NB4 (cell line): ENCODE data around the gene PHRF1.

Experiments
- DNase-seq: peaks from one replicate; pipeline ENCODE4 v3.0.0; 2010; ENCODE audit warnings: low read depth
- H3K4me3 ChIP-seq: one replicate; pipeline ENCODE4 v1.5.1; 2011; ENCODE audit warnings: mild to moderate bottlenecking, low read depth, low read length, moderate library complexity
- CTCF ChIP-seq: IDR thresholded peaks from one replicate; pipeline ENCODE4 v1.5.1; 2012; ENCODE audit warnings: low read depth, low read length
- MAX ChIP-seq: IDR thresholded peaks from 2 replicates; pipeline ENCODE4 v1.6.1; 2011; ENCODE audit warnings: low read depth, low read length
- MYC ChIP-seq: IDR thresholded peaks from 2 replicates; pipeline ENCODE4 v1.6.1; 2011; ENCODE audit warnings: low read depth, low read length
- POLR2A ChIP-seq: IDR thresholded peaks from 2 replicates; pipeline ENCODE4 v1.6.1; 2011; ENCODE audit warnings: mild to moderate bottlenecking; ENCODE audit not compliant: insufficient read length; ENCODE audit errors: extremely low read depth

The PHRF1 gene

DNA sequence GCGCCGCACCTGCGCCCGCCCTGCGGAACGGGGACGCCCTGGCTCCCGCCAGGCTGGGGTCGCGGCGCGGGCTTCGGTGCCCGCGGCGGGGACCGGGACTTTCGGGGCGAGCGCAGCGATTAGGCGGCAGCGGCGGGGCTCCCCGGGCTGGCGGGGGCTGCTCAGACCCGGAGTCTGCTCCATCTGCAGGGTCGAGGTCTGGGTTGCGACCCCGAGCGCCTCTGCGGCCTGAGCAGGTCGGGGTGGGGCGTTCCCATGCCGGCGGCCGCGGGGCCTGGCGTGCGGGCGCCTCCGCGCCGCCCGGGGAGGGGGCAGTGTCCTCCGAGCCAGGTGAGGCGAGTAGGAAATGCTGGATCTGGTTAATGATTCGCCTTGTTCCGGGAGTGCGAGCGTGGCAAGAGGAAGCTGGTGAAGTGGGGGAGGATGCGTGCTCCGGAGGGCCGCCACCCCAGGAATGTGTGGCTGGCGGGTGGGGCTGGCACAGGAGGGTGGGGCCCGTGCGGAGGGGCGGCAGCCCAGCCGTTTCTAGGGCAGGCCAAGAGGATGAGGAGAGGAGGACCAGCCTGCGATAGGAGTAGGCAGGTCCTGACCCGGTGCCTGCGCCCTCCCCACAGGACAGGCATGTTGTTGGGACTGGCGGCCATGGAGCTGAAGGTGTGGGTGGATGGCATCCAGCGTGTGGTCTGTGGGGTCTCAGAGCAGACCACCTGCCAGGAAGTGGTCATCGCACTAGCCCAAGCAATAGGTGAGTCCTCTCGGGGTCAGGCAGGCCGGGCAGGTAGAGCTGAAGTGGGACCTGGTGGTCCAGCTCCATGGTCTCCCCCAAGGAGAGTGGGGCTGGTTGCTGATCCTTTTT lies 14.9 kb upstream of the PHRF1 start:
- H3K4me3 ChIP-seq: peak overlapping the region; percentile 58
- TF ChIP-seq MYC (no peak; the same call in 1 of the 2 replicates), MAX (no peak), POLR2A (no peak), CTCF (no peak)
- peak; percentile 67 for DNase-seq

DNA sequence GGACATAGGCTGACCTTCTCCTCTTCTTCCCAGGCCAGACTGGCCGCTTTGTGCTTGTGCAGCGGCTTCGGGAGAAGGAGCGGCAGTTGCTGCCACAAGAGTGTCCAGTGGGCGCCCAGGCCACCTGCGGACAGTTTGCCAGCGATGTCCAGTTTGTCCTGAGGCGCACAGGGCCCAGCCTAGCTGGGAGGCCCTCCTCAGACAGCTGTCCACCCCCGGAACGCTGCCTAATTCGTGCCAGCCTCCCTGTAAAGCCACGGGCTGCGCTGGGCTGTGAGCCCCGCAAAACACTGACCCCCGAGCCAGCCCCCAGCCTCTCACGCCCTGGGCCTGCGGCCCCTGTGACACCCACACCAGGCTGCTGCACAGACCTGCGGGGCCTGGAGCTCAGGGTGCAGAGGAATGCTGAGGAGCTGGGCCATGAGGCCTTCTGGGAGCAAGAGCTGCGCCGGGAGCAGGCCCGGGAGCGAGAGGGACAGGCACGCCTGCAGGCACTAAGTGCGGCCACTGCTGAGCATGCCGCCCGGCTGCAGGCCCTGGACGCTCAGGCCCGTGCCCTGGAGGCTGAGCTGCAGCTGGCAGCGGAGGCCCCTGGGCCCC lies 14.1 kb upstream of the PHRF1 start:
- H3K4me3 ChIP-seq: no peak overlapping the region
- TF ChIP-seq MAX (no peak), MYC (no peak), CTCF (no peak), POLR2A (no peak)
- DNase-seq: no peak

- no peak overlapping the region for H3K4me3 ChIP-seq
- TF ChIP-seq CTCF: no peak
- no peak for TF ChIP-seq MAX
- TF ChIP-seq MYC: no peak
- no peak for TF ChIP-seq POLR2A
- no peak for DNase-seq
Measured at GRCh38 chr11:563066-563811, 13.0 kb upstream of the PHRF1 start.

GRCh38 chr11:563812-564578 lies 12.3 kb upstream of the PHRF1 start:
- DNase-seq: no peak
- TF ChIP-seq MAX (no peak), CTCF (no peak), MYC (no peak), POLR2A (no peak)
- H3K4me3 ChIP-seq: no peak overlapping the region

- no peak overlapping the region for H3K4me3 ChIP-seq
- no peak for DNase-seq
- TF ChIP-seq MYC: no peak
- no peak for TF ChIP-seq CTCF
- TF ChIP-seq MAX: no peak
- no peak for TF ChIP-seq POLR2A
Measured at GRCh38 chr11:565921-566509, 10.3 kb upstream of the PHRF1 start.
